ENCODE measurements around the gene ISY1. TPM values are rescaled to one million over a fixed set of nuclear protein-coding genes. Genes with fewer than 3 reads are reported as not detected.
A peak's percentile ranks its signal among the peaks of the same experiment; 100 is the strongest.

ISY1 gene
- total and polyA plus RNA-seq, 4 donors: 23.1 to 39.6 (median 26.5) TPM

DNA sequence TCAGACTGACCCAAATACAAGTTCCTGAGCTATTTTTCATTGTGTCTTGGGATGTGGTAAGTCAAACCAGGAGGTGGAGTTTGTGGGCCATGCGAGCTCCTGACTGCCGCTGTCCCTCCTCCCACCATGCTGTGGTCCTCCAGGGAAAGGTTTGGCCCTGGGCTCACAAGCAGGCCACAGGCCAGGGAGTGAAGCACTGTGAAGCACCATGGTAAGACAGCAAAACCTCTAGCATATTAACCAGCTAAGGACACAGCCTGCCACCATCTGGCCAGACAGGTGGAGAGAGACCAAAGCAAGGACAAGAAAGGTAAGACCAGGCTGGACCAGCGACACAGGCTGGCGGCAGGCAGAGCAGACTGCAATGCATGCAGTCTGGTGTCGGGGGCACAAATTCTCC, 54.5 kb downstream of the ISY1 start:
- ATAC-seq (ENCODE audit: insufficient read depth, low FRiP score): no peak
- peaks cover 0 to 19% (median 0%) of the 10 kb centered on the region in 5 donors for H3K4me1 ChIP-seq (ENCODE audit: control insufficient read depth in 5 of 5, insufficient read depth in 5 of 5, low read length in 5 of 5)

DNA sequence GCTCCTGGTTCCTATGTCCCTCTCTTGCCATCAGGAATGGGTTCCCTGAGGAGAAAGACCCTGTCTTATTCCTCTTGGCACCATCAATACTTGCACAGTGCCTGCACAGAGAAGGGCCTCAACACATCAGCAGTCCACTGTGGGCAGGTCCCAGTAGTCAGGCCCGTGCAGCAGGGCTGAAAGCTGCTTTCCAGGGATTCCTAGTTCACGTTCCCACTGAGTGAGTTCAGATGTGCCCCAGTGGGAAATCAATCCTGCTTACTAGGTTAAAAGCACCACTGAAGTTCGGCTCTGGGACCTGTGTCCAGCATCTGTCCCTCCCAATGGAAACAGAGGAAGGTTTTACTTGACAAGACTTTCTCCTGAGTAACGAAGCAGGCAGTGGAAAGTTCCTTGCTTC, 55.0 kb downstream of the ISY1 start:
- H3K27ac ChIP-seq (ENCODE audit: low read depth in 1 of 2, low read length in 1 of 2): no peak overlapping the region
- ATAC-seq (ENCODE audit: insufficient read depth, low FRiP score) (no peak), DNase-seq (no peak)
- WGBS, 2 donors: 80 to 91% methylated on average over 4 of the region's 4 CpGs
- TF ChIP-seq, protein P1, sequence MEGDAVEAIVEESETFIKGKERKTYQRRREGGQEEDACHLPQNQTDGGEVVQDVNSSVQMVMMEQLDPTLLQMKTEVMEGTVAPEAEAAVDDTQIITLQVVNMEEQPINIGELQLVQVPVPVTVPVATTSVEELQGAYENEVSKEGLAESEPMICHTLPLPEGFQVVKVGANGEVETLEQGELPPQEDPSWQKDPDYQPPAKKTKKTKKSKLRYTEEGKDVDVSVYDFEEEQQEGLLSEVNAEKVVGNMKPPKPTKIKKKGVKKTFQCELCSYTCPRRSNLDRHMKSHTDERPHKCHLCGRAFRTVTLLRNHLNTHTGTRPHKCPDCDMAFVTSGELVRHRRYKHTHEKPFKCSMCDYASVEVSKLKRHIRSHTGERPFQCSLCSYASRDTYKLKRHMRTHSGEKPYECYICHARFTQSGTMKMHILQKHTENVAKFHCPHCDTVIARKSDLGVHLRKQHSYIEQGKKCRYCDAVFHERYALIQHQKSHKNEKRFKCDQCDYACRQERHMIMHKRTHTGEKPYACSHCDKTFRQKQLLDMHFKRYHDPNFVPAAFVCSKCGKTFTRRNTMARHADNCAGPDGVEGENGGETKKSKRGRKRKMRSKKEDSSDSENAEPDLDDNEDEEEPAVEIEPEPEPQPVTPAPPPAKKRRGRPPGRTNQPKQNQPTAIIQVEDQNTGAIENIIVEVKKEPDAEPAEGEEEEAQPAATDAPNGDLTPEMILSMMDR (IDR thresholded peaks at IDR 0.05; ENCODE audit: control extremely low read depth, extremely low read depth): no peak
- H3K27me3 ChIP-seq (ENCODE audit: control insufficient read depth in 3 of 3, insufficient read depth in 3 of 3, low read length in 2 of 3): no peaks in the 10 kb centered on the region
- H3K4me3 ChIP-seq: no peak overlapping the region
- peaks cover 0 to 19% (median 0%) of the 10 kb centered on the region in 5 donors for H3K4me1 ChIP-seq (ENCODE audit: control insufficient read depth in 5 of 5, insufficient read depth in 5 of 5, low read length in 5 of 5)
- peaks cover 0 to 14% (median 3%) of the 10 kb centered on the region in 4 donors for H3K36me3 ChIP-seq (ENCODE audit: control insufficient read depth in 4 of 4, insufficient read depth in 4 of 4, low read length in 4 of 4)
- no peak overlapping the region for H3K9ac ChIP-seq (ENCODE audit: insufficient read depth in 1 of 2, low read length in 2 of 2)
- no peaks in the 10 kb centered on the region for H3K9me3 ChIP-seq (ENCODE audit: control insufficient read depth in 4 of 4, insufficient read depth in 3 of 4, low read length in 3 of 4)

More for the DNA sequence above, 54.5 kb downstream of the ISY1 start:
- DNase-seq: no peak
- H3K9me3 ChIP-seq (ENCODE audit: control insufficient read depth in 4 of 4, insufficient read depth in 3 of 4, low read length in 3 of 4): no peaks in the 10 kb centered on the region
- WGBS, 2 donors: 87 to 92% methylated on average over 5 of the region's 5 CpGs
- H3K4me3 ChIP-seq: no peak overlapping the region
- H3K27me3 ChIP-seq (ENCODE audit: control insufficient read depth in 3 of 3, insufficient read depth in 3 of 3, low read length in 2 of 3): no peaks in the 10 kb centered on the region
- H3K36me3 ChIP-seq (ENCODE audit: control insufficient read depth in 4 of 4, insufficient read depth in 4 of 4, low read length in 4 of 4): peaks cover 0 to 14% (median 3%) of the 10 kb centered on the region in 4 donors
- no peak overlapping the region for H3K9ac ChIP-seq (ENCODE audit: insufficient read depth in 1 of 2, low read length in 2 of 2)
- TF ChIP-seq, protein P1 (IDR thresholded peaks at IDR 0.05; ENCODE audit: control extremely low read depth, extremely low read depth): no peak
- peak overlapping the region in 1 of 2 donors; percentile 3 for H3K27ac ChIP-seq (ENCODE audit: low read depth in 1 of 2, low read length in 1 of 2)

DNA sequence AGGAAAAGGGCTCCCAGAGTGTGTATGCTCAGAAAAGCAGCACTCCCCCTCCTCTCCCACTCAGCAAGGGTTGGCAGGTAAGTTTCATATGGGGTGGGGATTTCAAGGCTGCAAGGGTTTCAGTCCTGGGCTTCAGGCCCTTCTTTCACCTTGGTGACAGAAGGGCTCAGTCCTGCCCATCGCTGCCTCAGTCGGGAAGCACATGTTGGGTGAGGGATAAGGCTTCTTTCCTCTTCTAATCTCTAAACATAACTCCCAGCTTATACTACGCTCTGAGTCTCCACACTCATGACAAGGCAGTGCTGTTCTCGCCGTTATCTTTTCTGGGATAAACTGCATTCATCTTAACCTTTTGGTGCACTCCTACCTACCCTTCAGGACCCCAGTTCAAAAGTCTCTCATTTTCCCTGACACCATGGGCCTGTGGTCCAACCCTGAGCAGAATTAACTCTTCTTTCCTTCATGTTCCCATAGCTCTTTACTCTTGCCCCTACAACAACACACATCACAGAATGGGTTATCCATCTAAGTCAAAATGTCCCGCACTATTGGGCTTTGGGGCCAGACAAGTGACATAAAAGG, 56.3 kb downstream of the ISY1 start:
- no peak overlapping the region for H3K27ac ChIP-seq (ENCODE audit: low read depth in 1 of 2, low read length in 1 of 2)
- no peak for DNase-seq
- TF ChIP-seq, protein P1 (IDR thresholded peaks at IDR 0.05; ENCODE audit: control extremely low read depth, extremely low read depth): no peak
- peaks cover 0 to 14% (median 3%) of the 10 kb centered on the region in 4 donors for H3K36me3 ChIP-seq (ENCODE audit: control insufficient read depth in 4 of 4, insufficient read depth in 4 of 4, low read length in 4 of 4)
- ATAC-seq (ENCODE audit: insufficient read depth, low FRiP score): no peak
- H3K9ac ChIP-seq (ENCODE audit: insufficient read depth in 1 of 2, low read length in 2 of 2): no peak overlapping the region
- H3K9me3 ChIP-seq (ENCODE audit: control insufficient read depth in 4 of 4, insufficient read depth in 3 of 4, low read length in 3 of 4): no peaks in the 10 kb centered on the region
- H3K4me3 ChIP-seq: no peak overlapping the region
- peaks cover 0 to 19% (median 0%) of the 10 kb centered on the region in 5 donors for H3K4me1 ChIP-seq (ENCODE audit: control insufficient read depth in 5 of 5, insufficient read depth in 5 of 5, low read length in 5 of 5)
- WGBS, 2 donors: 85 to 95% methylated on average over 6 of the region's 6 CpGs
- H3K27me3 ChIP-seq (ENCODE audit: control insufficient read depth in 3 of 3, insufficient read depth in 3 of 3, low read length in 2 of 3): no peaks in the 10 kb centered on the region

DNA sequence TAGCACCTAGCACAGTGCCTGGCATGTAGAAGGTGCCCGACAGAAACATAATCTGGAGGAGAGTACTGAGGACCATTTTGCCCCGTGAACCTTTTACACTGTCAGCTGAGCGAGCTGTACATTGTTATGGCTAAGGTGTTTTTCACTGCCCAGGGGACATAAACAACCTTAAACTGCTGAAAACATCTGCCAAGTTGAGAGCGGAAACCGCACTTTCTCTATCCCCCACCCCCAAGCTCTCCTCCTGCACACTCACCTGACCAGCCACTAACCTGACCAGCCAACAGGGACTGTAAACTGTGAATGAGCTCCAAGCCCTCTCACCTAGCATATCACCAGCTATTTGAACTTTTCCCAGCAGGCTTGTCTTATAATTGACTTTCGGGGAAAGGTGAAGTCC, 56.8 kb downstream of the ISY1 start:
- DNase-seq (no peak), ATAC-seq (ENCODE audit: insufficient read depth, low FRiP score) (no peak)
- no peaks in the 10 kb centered on the region for H3K27me3 ChIP-seq (ENCODE audit: control insufficient read depth in 3 of 3, insufficient read depth in 3 of 3, low read length in 2 of 3)
- no peaks in the 10 kb centered on the region for H3K9me3 ChIP-seq (ENCODE audit: control insufficient read depth in 4 of 4, insufficient read depth in 3 of 4, low read length in 3 of 4)
- no peak overlapping the region for H3K27ac ChIP-seq (ENCODE audit: low read depth in 1 of 2, low read length in 1 of 2)
- H3K4me1 ChIP-seq (ENCODE audit: control insufficient read depth in 5 of 5, insufficient read depth in 5 of 5, low read length in 5 of 5): peaks cover 0 to 19% (median 0%) of the 10 kb centered on the region in 5 donors
- TF ChIP-seq, protein P1 (IDR thresholded peaks at IDR 0.05; ENCODE audit: control extremely low read depth, extremely low read depth): no peak
- 95 to 97% methylated on average over 6 of the region's 6 CpGs for WGBS, 2 donors
- H3K36me3 ChIP-seq (ENCODE audit: control insufficient read depth in 4 of 4, insufficient read depth in 4 of 4, low read length in 4 of 4): peaks cover 0 to 14% (median 3%) of the 10 kb centered on the region in 4 donors
- H3K9ac ChIP-seq (ENCODE audit: insufficient read depth in 1 of 2, low read length in 2 of 2): no peak overlapping the region
- no peak overlapping the region for H3K4me3 ChIP-seq
